GM20000 (cell line): ENCODE results near the gene PRKCH.

ENCODE experiments used
- DNase-seq: peaks from one replicate; pipeline ENCODE4 v3.0.0; 2012; ENCODE audit warnings: low spot score
- TF ChIP-seq, protein P1 (sequence below): IDR thresholded peaks from 2 replicates; pipeline ENCODE4 v1.5.1; 2012; ENCODE audit warnings: mild to moderate bottlenecking, control low read depth; ENCODE audit errors: extremely low read depth, missing control alignments

The PRKCH gene

DNA sequence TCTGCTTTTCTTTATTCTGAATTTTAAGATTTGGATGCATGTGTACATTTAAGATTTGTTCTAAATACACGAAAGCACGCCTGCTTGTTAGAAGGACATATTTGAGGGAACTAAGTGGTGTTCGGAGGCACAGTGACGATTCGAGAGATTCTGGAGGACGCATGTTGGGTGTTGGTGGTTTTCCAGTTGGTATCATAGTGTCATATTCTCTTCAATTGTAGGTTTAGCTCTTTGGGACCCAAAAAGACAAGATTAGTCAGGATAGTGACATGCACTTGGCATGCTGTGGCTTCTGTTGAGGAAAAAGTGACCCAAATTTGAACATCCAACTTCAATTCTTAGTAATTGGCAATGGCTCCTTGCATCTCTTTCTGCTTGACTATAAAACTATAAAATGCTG is 30.1 kb downstream of the PRKCH start:
- DNase-seq = no peak
- TF ChIP-seq, protein P1, sequence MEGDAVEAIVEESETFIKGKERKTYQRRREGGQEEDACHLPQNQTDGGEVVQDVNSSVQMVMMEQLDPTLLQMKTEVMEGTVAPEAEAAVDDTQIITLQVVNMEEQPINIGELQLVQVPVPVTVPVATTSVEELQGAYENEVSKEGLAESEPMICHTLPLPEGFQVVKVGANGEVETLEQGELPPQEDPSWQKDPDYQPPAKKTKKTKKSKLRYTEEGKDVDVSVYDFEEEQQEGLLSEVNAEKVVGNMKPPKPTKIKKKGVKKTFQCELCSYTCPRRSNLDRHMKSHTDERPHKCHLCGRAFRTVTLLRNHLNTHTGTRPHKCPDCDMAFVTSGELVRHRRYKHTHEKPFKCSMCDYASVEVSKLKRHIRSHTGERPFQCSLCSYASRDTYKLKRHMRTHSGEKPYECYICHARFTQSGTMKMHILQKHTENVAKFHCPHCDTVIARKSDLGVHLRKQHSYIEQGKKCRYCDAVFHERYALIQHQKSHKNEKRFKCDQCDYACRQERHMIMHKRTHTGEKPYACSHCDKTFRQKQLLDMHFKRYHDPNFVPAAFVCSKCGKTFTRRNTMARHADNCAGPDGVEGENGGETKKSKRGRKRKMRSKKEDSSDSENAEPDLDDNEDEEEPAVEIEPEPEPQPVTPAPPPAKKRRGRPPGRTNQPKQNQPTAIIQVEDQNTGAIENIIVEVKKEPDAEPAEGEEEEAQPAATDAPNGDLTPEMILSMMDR = no peak

- TF ChIP-seq, protein P1 = no peak
- DNase-seq = no peak
Measured at GRCh38 chr14:61355892-61356325, 34.5 kb downstream of the PRKCH start.

GRCh38 chr14:61357123-61357522 is 35.7 kb downstream of the PRKCH start:
- TF ChIP-seq, protein P1 = no peak
- DNase-seq = no peak

GRCh38 chr14:61358554-61359226 is 37.3 kb downstream of the PRKCH start:
- TF ChIP-seq, protein P1 = no peak
- no peak for DNase-seq

- TF ChIP-seq, protein P1 = no peak
- DNase-seq = no peak
Measured at GRCh38 chr14:61360796-61361525, 39.6 kb downstream of the PRKCH start.

- no peak for DNase-seq
- TF ChIP-seq, protein P1 = no peak
Measured at GRCh38 chr14:61362072-61362750, 40.8 kb downstream of the PRKCH start.

GRCh38 chr14:61364243-61364642 is 42.9 kb downstream of the PRKCH start:
- TF ChIP-seq, protein P1 = no peak

More at GRCh38 chr14:61364243-61364642, 42.9 kb downstream of the PRKCH start:
- no peak for DNase-seq
